GM12891 (cell line): Measurements from ENCODE around the gene DTNBP1.
A peak's percentile ranks its signal among the peaks of the same experiment; 100 is the strongest.

Experiments used
- DNase-seq: peaks from one replicate; pipeline ENCODE4 v3.0.0; 2011; ENCODE audit warnings: low spot score; ENCODE audit not compliant: insufficient read length
- FAIRE-seq: peaks from 2 replicates; lab custom pipeline; 2011; peaks lifted over from hg19 to GRCh38; lab: Jason Lieb, UNC
- PAX5 ChIP-seq: IDR thresholded peaks from 2 replicates; pipeline ENCODE4 v1.6.1; 2011; ENCODE audit warnings: low read length, moderate library complexity, mild to moderate bottlenecking; ENCODE audit not compliant: insufficient read depth, severe bottlenecking
- POLR2A ChIP-seq: IDR thresholded peaks from 2 replicates; pipeline ENCODE4 v1.6.1; 2011; ENCODE audit warnings: low read depth, low read length, control low read depth
- POLR2AphosphoS5 ChIP-seq: IDR thresholded peaks from 2 replicates; pipeline ENCODE4 v1.6.1; 2011; ENCODE audit warnings: low read depth, low read length, control low read depth
- POU2F2 ChIP-seq: IDR thresholded peaks from 2 replicates; pipeline ENCODE4 v1.6.1; 2011; ENCODE audit warnings: low read depth, mild to moderate bottlenecking, control low read depth, low read length, moderate library complexity
- SPI1 ChIP-seq: IDR thresholded peaks from 2 replicates; pipeline ENCODE4 v1.6.1; 2011; ENCODE audit warnings: low read depth, low read length, control low read depth
- TAF1 ChIP-seq: IDR thresholded peaks from 2 replicates; pipeline ENCODE4 v1.6.1; 2011; ENCODE audit warnings: low read depth, low read length, control low read depth

Gene DTNBP1

DNA sequence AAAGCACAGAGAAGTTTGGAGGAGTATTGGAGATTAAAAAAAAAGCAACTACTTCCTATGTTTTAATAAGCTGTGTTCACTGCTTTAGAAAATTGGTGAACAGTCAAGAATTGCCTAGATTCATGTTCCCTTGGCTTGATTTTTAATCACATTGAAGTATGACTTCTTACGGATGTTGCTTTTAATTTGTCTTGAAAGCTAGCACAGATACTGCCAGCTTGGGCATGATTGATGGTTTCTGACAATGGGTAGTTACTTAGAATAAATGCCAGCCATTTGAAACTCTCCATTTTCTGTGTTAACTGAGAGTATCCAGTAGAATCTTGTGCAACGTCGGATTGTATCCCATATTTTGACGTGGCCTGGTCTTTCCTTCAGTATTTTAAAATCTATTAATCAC, 178.0 kb downstream of the DTNBP1 start:
- no peak for TF ChIP-seq POLR2A
- TF ChIP-seq POLR2AphosphoS5, result no peak
- TF ChIP-seq POU2F2, result no peak
- no peak for TF ChIP-seq PAX5
- no peak for TF ChIP-seq TAF1
- no peak for TF ChIP-seq SPI1
- no peak for FAIRE-seq

GRCh38 chr6:15484140-15484539, 178.7 kb downstream of the DTNBP1 start:
- TF ChIP-seq POLR2AphosphoS5 (no peak), TAF1 (no peak), SPI1 (no peak), POU2F2 (no peak), PAX5 (no peak), POLR2A (no peak)
- FAIRE-seq (peak; percentile 48), DNase-seq (no peak)

More for the DNA sequence above, 178.0 kb downstream of the DTNBP1 start:
- no peak for DNase-seq

- FAIRE-seq (no peak), DNase-seq (no peak)
Measured at GRCh38 chr6:15483060-15483459, 179.8 kb downstream of the DTNBP1 start.

GRCh38 chr6:15481390-15482291, 181.2 kb downstream of the DTNBP1 start:
- DNase-seq (no peak), FAIRE-seq (peak; percentile 13)
- TF ChIP-seq POLR2AphosphoS5 (no peak), POU2F2 (no peak), SPI1 (no peak), TAF1 (no peak), PAX5 (no peak), POLR2A (no peak)

More at GRCh38 chr6:15483060-15483459, 179.8 kb downstream of the DTNBP1 start:
- no peak for TF ChIP-seq POLR2AphosphoS5
- no peak for TF ChIP-seq POLR2A
- TF ChIP-seq PAX5, result no peak
- TF ChIP-seq TAF1, result no peak
- no peak for TF ChIP-seq SPI1
- no peak for TF ChIP-seq POU2F2

DNA sequence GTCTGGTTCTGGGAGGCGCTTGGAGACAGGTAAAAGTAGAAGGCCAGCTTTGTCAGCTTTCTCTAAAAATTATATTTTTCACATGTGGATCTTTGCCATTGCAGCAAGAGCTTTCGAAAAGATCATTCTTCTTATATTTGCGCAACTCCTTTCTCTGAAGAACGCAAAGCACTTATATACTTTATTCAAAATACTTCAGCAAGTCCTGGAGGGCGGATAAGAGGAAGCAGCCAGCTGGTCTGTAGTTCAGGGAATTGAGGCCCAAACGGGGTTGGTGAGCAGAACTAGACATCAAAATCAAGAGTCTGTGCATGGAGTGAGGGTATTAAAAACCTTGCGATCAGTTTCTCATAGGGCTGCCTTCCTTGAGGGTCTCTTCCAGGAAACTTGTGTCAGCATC, 182.3 kb downstream of the DTNBP1 start:
- FAIRE-seq (no peak), DNase-seq (no peak)
- TF ChIP-seq POLR2AphosphoS5, result no peak
- TF ChIP-seq POLR2A, result no peak

DNA sequence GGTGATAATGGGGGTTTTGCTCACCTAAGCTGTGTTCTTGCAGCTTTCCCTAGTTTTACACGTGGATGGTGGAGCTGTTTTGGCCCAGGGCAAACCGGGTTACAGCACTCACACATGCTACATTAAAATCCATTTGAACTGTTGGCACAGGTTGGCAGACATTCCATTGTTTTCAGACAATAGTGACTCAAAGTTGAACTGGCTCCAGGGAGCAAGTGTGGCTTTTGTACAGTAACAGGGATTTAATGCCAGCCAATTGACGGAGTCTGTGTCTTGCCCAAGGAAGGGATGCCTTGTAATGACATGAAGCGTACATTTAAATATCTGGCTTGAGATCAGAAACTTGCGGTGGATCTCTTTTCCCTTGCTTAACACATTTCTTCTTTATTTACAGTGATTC, 183.1 kb downstream of the DTNBP1 start:
- DNase-seq (no peak), FAIRE-seq (no peak)
- no peak for TF ChIP-seq POU2F2
- TF ChIP-seq TAF1, result no peak
- TF ChIP-seq PAX5, result no peak
- TF ChIP-seq SPI1, result no peak
- TF ChIP-seq POLR2A, result no peak
- TF ChIP-seq POLR2AphosphoS5, result no peak

GRCh38 chr6:15477746-15478145, 185.1 kb downstream of the DTNBP1 start:
- TF ChIP-seq POLR2A (no peak), PAX5 (no peak), TAF1 (no peak), SPI1 (no peak), POU2F2 (no peak), POLR2AphosphoS5 (no peak)

DNA sequence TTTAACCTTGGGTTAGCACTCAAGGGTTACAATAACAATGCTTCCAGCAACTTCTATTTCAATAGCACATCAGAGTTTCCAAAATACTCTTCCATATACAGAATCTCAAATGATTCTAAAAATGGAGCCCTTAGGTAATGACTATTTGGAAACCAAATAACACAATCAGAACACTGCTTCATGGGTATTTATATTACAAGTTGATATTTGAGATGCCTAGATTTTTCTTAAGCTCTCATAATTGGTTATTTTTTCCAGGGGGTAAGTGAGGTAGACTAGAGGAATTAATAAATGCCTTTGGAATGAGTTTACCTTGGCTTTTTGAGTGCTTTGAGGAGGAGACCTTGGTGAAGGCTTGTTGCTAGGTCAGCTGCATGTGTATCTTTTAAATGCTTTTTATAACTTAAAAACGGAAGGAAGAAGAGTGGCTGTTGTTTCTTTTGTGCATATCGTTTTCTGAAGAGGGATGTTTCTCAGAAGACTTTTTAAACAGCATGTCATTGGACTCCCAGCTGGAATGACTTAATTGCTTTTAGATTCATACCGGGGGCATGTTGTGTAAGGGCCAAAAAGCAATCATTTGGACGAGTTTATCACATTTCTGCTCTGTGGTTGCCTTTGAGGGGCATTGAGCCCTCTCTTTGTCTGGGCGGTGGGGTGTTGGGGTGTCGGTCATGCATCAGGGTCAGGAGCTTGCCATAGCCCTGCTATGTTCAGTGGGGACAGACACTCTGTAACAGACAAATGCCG, 186.0 kb downstream of the DTNBP1 start:
- no peak for DNase-seq
- FAIRE-seq, result no peak
- TF ChIP-seq PAX5 (no peak), SPI1 (no peak), TAF1 (no peak), POU2F2 (no peak), POLR2A (no peak), POLR2AphosphoS5 (no peak)

More at GRCh38 chr6:15477746-15478145, 185.1 kb downstream of the DTNBP1 start:
- no peak for FAIRE-seq
- no peak for DNase-seq

DNA sequence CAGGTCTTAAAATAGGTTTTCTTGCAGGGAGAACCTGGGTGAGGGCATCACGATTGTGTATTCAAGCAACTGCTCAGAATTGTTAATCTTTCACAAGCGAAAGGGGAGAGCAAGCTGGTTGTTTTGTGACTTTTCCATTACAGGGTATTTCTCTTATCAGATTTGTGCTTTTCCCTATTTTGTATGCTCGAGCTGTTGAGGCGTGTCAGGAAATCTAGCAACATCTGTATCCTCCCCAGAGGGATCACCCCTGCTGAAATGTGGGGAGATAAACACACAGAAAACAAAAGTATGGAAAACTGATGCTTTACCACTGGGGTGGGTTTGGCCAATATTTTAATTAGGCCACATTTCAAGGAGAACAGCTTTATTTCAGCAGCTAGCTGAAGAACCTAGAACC, 187.0 kb downstream of the DTNBP1 start:
- no peak for FAIRE-seq
- TF ChIP-seq SPI1 (no peak), TAF1 (no peak), PAX5 (no peak), POU2F2 (no peak), POLR2A (no peak), POLR2AphosphoS5 (no peak)

More for the DNA sequence above, 187.0 kb downstream of the DTNBP1 start:
- DNase-seq, result no peak
